Thyroid gland (tissue), 4 donors: ENCODE measurements around the gene WDSUB1.

Experiments used
- POLR2A ChIP-seq, 2 donors: fragments of 450-650 bp; IDR thresholded peaks; one replicate each; pipeline ENCODE4 v1.6.1; 2017; ENCODE audit warnings: antibody characterized with exemption in 2 of 2, mild to moderate bottlenecking in 2 of 2, moderate library complexity in 1 of 2
- TF ChIP-seq, protein P1 (sequence below), 6 experiments: fragments of 200-600 bp in 3 of 6; fragments of 450-650 bp in 3 of 6; sonication (generic) in 3 of 6; IDR thresholded peaks; one replicate each; pipeline ENCODE4 v1.5.1; 2016 to 2019; ENCODE audit warnings: antibody characterized with exemption in 6 of 6, mild to moderate bottlenecking in 2 of 6, inconsistent platforms in 1 of 6, moderate library complexity in 1 of 6

- TF ChIP-seq, protein P1, sequence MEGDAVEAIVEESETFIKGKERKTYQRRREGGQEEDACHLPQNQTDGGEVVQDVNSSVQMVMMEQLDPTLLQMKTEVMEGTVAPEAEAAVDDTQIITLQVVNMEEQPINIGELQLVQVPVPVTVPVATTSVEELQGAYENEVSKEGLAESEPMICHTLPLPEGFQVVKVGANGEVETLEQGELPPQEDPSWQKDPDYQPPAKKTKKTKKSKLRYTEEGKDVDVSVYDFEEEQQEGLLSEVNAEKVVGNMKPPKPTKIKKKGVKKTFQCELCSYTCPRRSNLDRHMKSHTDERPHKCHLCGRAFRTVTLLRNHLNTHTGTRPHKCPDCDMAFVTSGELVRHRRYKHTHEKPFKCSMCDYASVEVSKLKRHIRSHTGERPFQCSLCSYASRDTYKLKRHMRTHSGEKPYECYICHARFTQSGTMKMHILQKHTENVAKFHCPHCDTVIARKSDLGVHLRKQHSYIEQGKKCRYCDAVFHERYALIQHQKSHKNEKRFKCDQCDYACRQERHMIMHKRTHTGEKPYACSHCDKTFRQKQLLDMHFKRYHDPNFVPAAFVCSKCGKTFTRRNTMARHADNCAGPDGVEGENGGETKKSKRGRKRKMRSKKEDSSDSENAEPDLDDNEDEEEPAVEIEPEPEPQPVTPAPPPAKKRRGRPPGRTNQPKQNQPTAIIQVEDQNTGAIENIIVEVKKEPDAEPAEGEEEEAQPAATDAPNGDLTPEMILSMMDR (IDR thresholded peaks at IDR 0.05) = no peak
- no peak for TF ChIP-seq POLR2A (IDR thresholded peaks at IDR 0.05)
Measured at GRCh38 chr2:159209341-159210306, 76.9 kb downstream of the WDSUB1 start.
